Epithelial cell of proximal tubule (primary cell): Measurements from ENCODE around the gene ST6GAL1. TPM values are rescaled to one million over a fixed set of nuclear protein-coding genes. Genes with fewer than 3 reads are reported as not detected.

Experiments used
- DNase-seq: peaks from one replicate; pipeline ENCODE4 v3.0.0-alpha.2; 2011; ENCODE audit warnings: low read depth
- H3K4me3 ChIP-seq: 2 replicates; pipeline ENCODE4 v1.5.1; 2011; ENCODE audit warnings: low read depth, mild to moderate bottlenecking, low read length
- total RNA-seq: library from RNA; depleted of rRNA; stranded (reverse); fragments of >200 nt; gene quantifications from 2 replicates; pipeline ENCODE4 v1.2.3, GENCODE V29; 2015
- TF ChIP-seq, protein P1 (sequence below): conservative IDR thresholded peaks from 2 replicates; pipeline ENCODE4 v1.5.1; 2012; ENCODE audit warnings: low read depth, mild to moderate bottlenecking, low read length

ST6GAL1 gene
- total RNA-seq, 1 donor from 2014 or later, result 23.1 TPM

GRCh38 chr3:187024536-187025226 lies 94.4 kb downstream of the ST6GAL1 start:
- TF ChIP-seq, protein P1, sequence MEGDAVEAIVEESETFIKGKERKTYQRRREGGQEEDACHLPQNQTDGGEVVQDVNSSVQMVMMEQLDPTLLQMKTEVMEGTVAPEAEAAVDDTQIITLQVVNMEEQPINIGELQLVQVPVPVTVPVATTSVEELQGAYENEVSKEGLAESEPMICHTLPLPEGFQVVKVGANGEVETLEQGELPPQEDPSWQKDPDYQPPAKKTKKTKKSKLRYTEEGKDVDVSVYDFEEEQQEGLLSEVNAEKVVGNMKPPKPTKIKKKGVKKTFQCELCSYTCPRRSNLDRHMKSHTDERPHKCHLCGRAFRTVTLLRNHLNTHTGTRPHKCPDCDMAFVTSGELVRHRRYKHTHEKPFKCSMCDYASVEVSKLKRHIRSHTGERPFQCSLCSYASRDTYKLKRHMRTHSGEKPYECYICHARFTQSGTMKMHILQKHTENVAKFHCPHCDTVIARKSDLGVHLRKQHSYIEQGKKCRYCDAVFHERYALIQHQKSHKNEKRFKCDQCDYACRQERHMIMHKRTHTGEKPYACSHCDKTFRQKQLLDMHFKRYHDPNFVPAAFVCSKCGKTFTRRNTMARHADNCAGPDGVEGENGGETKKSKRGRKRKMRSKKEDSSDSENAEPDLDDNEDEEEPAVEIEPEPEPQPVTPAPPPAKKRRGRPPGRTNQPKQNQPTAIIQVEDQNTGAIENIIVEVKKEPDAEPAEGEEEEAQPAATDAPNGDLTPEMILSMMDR, result no peak
- no peak overlapping the region for H3K4me3 ChIP-seq
- DNase-seq, result no peak

GRCh38 chr3:187025254-187025655 lies 94.9 kb downstream of the ST6GAL1 start:
- TF ChIP-seq, protein P1, result no peak

GRCh38 chr3:187025656-187026316 lies 95.5 kb downstream of the ST6GAL1 start:
- H3K4me3 ChIP-seq, result no peak overlapping the region
- TF ChIP-seq, protein P1, result no peak
- no peak for DNase-seq

More at GRCh38 chr3:187025254-187025655, 94.9 kb downstream of the ST6GAL1 start:
- no peak for DNase-seq
- no peak overlapping the region for H3K4me3 ChIP-seq

- H3K4me3 ChIP-seq, result no peak overlapping the region
- no peak for DNase-seq
- TF ChIP-seq, protein P1, result no peak
Observed at GRCh38 chr3:187026317-187026670, 96.0 kb downstream of the ST6GAL1 start.

DNA sequence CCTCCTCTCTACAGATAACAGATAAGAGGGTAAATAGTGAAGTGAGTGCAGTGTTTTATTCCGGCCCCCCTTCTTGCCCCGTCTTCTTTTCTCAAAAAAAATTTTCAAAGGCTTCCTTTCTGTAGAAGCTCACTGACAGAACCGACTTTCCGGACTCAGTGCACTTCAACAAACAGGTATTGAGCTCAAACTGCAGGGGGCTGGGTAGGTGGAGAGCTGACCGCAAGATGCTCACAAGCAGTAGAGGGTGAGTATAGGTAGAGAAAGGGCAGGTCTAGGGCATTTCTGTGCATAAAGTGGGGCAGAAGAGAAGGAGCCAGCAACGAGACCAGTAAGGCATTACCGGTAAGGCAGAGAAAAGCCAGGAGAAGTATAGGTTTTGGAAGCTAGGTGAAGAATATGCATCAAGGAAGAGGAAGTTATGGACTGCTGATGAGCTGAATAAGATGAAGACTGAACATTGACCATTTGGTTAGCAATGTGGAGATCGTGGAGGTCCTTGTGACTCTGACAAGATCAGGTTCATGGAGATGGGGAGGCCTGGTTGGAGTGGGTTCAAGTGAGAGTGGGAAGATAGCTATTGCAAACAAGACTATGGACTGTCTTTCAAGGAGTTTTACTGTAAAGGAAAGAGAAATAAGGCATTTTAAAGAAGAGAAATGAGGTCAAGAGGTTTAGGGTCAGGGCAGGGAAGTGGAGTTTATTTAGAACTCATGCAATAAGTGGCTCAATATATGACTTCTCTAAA lies 97.4 kb downstream of the ST6GAL1 start:
- DNase-seq, result no peak
- TF ChIP-seq, protein P1, result no peak
- H3K4me3 ChIP-seq, result no peak overlapping the region

DNA sequence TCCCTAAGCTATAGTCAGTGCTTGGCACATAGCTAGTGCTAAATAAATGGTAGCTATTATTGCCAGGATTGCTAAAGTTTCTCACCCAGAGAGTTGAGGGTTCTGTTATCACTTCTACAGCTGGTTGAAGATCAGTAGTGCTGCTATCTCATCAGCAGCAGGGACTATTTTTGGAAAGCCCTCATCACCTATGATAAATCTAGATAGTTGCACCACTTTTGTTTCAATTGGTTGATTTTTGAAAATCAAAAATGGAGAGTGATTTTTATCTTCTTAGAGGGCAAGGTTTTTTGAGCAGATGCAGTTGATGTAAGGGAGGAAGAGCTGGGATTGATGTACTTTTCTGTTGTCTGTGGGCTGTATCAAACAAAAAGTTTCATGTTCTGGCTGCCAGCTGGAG lies 101.6 kb downstream of the ST6GAL1 start:
- H3K4me3 ChIP-seq, result no peak overlapping the region
- DNase-seq, result no peak
- TF ChIP-seq, protein P1, result no peak
